Measurements from ENCODE around the gene BROX. TPM values are rescaled to one million over a fixed set of nuclear protein-coding genes. Genes with fewer than 3 reads are reported as not detected.
"Not testable (repeated sequence)": the region's sequence is repeated elsewhere in the genome, so short reads cannot be mapped to it uniquely, and the experiment has no call there.

The BROX gene
- total RNA-seq, 2 donors from 2014 or later = 39.8 to 41.8 TPM

- Histone ChIP-seq H3K4me1 (replicated peaks) (no peaks in the 10 kb centered on the region), H3K4me3 (no peak overlapping the region), H3K9me3 (no peaks in the 10 kb centered on the region), H3K36me3 (no peaks in the 10 kb centered on the region), H3K27me3 (replicated peaks; ENCODE audit: insufficient read depth) (no peaks in the 10 kb centered on the region), H3K27ac (no peak overlapping the region)
- DNase-seq (ENCODE audit: low spot score) = no peak
- no peak for TF ChIP-seq POLR2AphosphoS5 (IDR thresholded peaks at IDR 0.05)
- 68% methylated on average over 10 of the region's 10 CpGs for WGBS
- intact Hi-C loops (cut with DNase I) = no loop called here
Observed at GRCh38 chr1:222757646-222758268, 45.4 kb downstream of the BROX start.

DNA sequence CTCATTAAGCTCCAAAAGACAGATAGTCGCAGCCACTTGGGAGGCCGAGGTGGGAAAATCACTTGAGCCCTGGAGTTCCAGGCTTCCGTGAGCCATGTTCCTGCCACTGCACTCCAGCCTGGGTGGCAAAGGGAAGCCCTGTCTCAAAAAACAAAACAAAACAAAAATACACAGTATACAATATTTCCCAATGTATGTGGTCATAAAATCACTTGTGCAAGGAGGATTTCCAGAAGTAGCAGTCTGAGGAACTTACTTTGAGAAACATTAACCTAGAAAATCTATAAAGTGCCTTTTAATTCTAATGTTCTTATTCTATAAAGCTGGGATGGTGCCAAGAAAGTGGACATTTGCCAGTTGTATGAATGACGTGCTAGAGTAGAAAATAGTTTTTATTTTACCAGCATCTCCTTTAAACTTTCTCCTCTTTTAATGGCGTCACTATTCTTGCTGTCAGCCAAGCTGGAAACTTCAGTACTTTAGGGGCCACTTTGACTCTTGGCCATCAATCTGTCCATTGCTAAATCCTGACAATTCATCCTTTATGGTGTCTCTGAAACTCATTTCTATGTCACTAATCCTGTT, 47.2 kb downstream of the BROX start:
- H3K27me3 ChIP-seq (replicated peaks; ENCODE audit: insufficient read depth) = no peaks in the 10 kb centered on the region
- TF ChIP-seq, protein P1, sequence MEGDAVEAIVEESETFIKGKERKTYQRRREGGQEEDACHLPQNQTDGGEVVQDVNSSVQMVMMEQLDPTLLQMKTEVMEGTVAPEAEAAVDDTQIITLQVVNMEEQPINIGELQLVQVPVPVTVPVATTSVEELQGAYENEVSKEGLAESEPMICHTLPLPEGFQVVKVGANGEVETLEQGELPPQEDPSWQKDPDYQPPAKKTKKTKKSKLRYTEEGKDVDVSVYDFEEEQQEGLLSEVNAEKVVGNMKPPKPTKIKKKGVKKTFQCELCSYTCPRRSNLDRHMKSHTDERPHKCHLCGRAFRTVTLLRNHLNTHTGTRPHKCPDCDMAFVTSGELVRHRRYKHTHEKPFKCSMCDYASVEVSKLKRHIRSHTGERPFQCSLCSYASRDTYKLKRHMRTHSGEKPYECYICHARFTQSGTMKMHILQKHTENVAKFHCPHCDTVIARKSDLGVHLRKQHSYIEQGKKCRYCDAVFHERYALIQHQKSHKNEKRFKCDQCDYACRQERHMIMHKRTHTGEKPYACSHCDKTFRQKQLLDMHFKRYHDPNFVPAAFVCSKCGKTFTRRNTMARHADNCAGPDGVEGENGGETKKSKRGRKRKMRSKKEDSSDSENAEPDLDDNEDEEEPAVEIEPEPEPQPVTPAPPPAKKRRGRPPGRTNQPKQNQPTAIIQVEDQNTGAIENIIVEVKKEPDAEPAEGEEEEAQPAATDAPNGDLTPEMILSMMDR (IDR thresholded peaks at IDR 0.05) = no peak
- DNase-seq (ENCODE audit: low spot score) = no peak
- H3K4me3 ChIP-seq = no peak overlapping the region
- no peaks in the 10 kb centered on the region for H3K9me3 ChIP-seq
- no peak overlapping the region for H3K27ac ChIP-seq
- WGBS = 85% methylated on average over 5 of the region's 5 CpGs
- intact Hi-C loops (cut with DNase I) = no loop called here
- H3K4me1 ChIP-seq (replicated peaks) = no peaks in the 10 kb centered on the region
- H3K36me3 ChIP-seq = no peaks in the 10 kb centered on the region

DNA sequence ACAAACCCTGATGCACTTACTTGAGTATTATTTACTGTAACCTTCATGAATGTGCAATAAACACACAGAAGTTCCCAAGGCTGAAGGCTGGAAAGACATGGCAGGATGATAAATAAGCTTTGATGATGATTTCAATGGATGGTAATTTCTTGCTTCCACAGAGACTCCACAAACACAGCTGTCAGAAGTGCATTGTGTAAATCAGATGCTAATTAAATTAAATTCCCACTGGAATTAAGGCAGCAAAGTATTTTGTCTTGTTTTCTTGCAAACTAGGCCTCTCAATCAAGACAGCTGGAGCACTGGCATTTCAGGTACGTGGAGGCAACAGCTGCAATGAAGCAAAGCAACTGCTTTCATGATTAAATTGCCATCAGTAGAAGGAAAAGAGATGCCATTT, 48.7 kb downstream of the BROX start:
- intact Hi-C loops (cut with DNase I) = no loop called here
- H3K9me3 ChIP-seq = no peaks in the 10 kb centered on the region
- no peaks in the 10 kb centered on the region for H3K27me3 ChIP-seq (replicated peaks; ENCODE audit: insufficient read depth)
- no peak overlapping the region for H3K27ac ChIP-seq
- no peaks in the 10 kb centered on the region for H3K36me3 ChIP-seq
- TF ChIP-seq POLR2A (IDR thresholded peaks at IDR 0.05) (no peak), POLR2AphosphoS5 (IDR thresholded peaks at IDR 0.05) (no peak)
- TF ChIP-seq, protein P1 (IDR thresholded peaks at IDR 0.05) = no peak
- no peak overlapping the region for H3K4me3 ChIP-seq
- DNase-seq (ENCODE audit: low spot score) = no peak
- H3K4me1 ChIP-seq (replicated peaks) = no peaks in the 10 kb centered on the region
- WGBS = 76% methylated on average over 1 of the region's 1 CpG

GRCh38 chr1:222762178-222762577, 49.8 kb downstream of the BROX start:
- H3K4me3 ChIP-seq; intact Hi-C loops (cut with DNase I); H3K27me3 ChIP-seq (replicated peaks; ENCODE audit: insufficient read depth); DNase-seq (ENCODE audit: low spot score); H3K36me3 ChIP-seq; H3K4me1 ChIP-seq (replicated peaks); H3K9me3 ChIP-seq; H3K27ac ChIP-seq: not testable (repeated sequence)
- 45% methylated on average over 4 of the region's 4 CpGs for WGBS

DNA sequence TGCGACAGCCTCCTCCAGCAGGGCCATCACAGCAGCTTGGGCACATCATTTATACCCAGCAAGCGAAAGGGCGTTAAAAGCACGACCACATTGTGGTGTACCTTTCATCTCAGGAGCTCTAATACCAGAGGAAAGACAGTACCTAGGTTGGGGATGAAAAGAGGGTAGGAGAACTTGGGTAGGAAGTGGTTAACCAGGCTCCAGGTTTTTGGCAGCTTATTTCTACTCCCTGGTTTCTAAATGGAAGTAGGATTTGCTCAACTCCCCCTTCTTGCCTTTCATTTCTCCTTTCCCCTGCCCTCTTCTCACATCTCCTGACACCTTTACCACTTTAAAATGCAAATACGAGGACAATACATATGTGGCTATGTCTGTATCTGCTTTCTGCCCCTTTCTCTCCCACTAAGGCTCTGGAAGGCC, 54.8 kb downstream of the BROX start:
- no peak for TF ChIP-seq POLR2AphosphoS5 (IDR thresholded peaks at IDR 0.05)
- TF ChIP-seq POLR2A (IDR thresholded peaks at IDR 0.05) = no peak
- TF ChIP-seq, protein P1 (IDR thresholded peaks at IDR 0.05) = no peak
- no peak for DNase-seq (ENCODE audit: low spot score)
- Histone ChIP-seq H3K27me3 (replicated peaks; ENCODE audit: insufficient read depth) (no peaks in the 10 kb centered on the region), H3K4me3 (no peak overlapping the region), H3K27ac (no peak overlapping the region), H3K9me3 (no peaks in the 10 kb centered on the region), H3K4me1 (replicated peaks) (no peaks in the 10 kb centered on the region), H3K36me3 (no peaks in the 10 kb centered on the region)
- intact Hi-C loops (cut with DNase I) = no loop called here
- 82% methylated on average over 5 of the region's 5 CpGs for WGBS

DNA sequence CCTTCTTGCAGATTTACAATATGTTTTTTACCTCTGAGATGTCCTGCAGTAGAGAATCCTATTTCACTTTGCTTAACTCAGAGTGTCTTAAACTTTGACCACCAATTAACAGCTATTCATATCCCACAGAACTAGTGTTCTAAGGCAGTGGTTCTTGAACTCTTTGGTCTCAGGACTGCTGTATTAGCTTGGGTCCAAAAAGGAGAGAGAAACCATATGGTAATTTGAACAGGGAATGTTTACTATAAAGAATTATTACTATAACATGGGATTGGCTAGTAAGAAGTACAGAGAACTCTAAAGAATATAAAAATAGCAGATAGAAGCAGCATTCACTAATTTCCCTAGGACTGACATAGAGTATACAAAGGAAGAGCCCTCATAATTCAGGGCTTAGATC, 56.2 kb downstream of the BROX start:
- Histone ChIP-seq H3K4me3 (no peak overlapping the region), H3K27ac (no peak overlapping the region), H3K4me1 (replicated peaks) (no peaks in the 10 kb centered on the region), H3K36me3 (no peaks in the 10 kb centered on the region), H3K27me3 (replicated peaks; ENCODE audit: insufficient read depth) (no peaks in the 10 kb centered on the region), H3K9me3 (no peaks in the 10 kb centered on the region)
- TF ChIP-seq, protein P1 (IDR thresholded peaks at IDR 0.05) = no peak
- TF ChIP-seq POLR2AphosphoS5 (IDR thresholded peaks at IDR 0.05) (no peak), POLR2A (IDR thresholded peaks at IDR 0.05) (no peak)
- intact Hi-C loops (cut with DNase I) = no loop called here
- no peak for DNase-seq (ENCODE audit: low spot score)
